OCI-LY1 (cell line): ENCODE data around the gene PCYT1A.

Experiments used
- EZH2 ChIP-seq: fragments of 200-600 bp; sonication (generic), shearing (Covaris generic); IDR thresholded peaks from 2 replicates; pipeline ENCODE4 v1.8.0; 2017; ENCODE audit warnings: borderline replicate concordance, mixed run types, mild to moderate bottlenecking, antibody characterized with exemption, low read length, moderate library complexity, mixed read lengths
- TF ChIP-seq, protein P1 (sequence below): fragments of 200-600 bp; sonication (generic), shearing (Covaris generic); IDR thresholded peaks from 2 replicates; pipeline ENCODE4 v1.5.1; 2017; ENCODE audit warnings: mild to moderate bottlenecking, antibody characterized with exemption, low read length, moderate library complexity, mixed read lengths

DNA sequence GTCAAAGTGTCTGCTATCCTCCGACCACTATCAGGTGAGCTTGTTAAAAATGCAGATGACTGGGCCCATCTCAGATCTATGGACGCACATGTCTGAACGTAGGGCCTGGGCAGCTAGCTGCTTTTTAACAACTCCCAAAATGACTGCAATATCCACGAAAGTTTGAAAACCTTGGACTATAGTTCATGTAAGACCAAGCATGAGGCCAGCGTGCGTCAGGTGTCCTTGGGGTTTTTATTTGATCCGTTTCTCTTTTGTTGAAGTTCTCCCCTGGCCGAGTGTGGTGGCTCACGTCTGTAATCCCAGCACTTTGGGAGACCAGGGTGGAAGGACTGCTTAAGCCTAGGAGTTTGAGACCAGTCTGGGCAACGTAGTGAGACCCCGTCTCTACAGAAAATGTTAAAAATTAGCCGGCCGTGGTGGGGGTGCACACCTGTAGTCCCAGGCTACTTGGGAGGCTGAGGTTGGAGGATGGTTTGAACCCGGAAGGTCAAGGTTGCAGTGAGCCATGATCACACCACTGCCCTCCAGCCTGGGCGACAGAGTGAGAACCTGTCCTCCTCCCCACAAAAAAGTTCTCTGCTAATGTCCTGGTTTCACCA is 61.7 kb downstream of the PCYT1A start:
- TF ChIP-seq, protein P1, sequence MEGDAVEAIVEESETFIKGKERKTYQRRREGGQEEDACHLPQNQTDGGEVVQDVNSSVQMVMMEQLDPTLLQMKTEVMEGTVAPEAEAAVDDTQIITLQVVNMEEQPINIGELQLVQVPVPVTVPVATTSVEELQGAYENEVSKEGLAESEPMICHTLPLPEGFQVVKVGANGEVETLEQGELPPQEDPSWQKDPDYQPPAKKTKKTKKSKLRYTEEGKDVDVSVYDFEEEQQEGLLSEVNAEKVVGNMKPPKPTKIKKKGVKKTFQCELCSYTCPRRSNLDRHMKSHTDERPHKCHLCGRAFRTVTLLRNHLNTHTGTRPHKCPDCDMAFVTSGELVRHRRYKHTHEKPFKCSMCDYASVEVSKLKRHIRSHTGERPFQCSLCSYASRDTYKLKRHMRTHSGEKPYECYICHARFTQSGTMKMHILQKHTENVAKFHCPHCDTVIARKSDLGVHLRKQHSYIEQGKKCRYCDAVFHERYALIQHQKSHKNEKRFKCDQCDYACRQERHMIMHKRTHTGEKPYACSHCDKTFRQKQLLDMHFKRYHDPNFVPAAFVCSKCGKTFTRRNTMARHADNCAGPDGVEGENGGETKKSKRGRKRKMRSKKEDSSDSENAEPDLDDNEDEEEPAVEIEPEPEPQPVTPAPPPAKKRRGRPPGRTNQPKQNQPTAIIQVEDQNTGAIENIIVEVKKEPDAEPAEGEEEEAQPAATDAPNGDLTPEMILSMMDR = no peak
- TF ChIP-seq EZH2 = no peak
